GM23248 (cell line): ENCODE results near the gene CYTH4. TPM values are rescaled to one million over a fixed set of nuclear protein-coding genes. Genes with fewer than 3 reads are reported as not detected.

Source experiments
- DNase-seq: peaks from one replicate; pipeline ENCODE4 v3.0.0-alpha.2; 2015
- H2AFZ ChIP-seq: fragments of 200-600 bp; sonication (generic); 2 replicates; pipeline ENCODE4 v1.6.1; 2016; ENCODE audit warnings: antibody characterized with exemption
- H3F3A ChIP-seq: fragments of 200-600 bp; sonication (generic); 2 replicates; pipeline ENCODE4 v1.6.1; 2016; ENCODE audit warnings: mild to moderate bottlenecking, antibody characterized with exemption, mixed run types; ENCODE audit not compliant: insufficient read depth
- H3K27ac ChIP-seq: fragments of 200-600 bp; sonication (generic); 2 replicates; pipeline ENCODE4 v1.5.1; 2016; ENCODE audit warnings: mild to moderate bottlenecking
- H3K27me3 ChIP-seq: fragments of 200-600 bp; sonication (generic); replicated peaks from 2 replicates; pipeline ENCODE4 v1.6.1; 2016; ENCODE audit warnings: mild to moderate bottlenecking; ENCODE audit not compliant: insufficient read depth
- H3K36me3 ChIP-seq: fragments of 200-600 bp; sonication (generic); 2 replicates; pipeline ENCODE4 v1.6.1; 2016; ENCODE audit warnings: low read depth, mild to moderate bottlenecking
- H3K4me1 ChIP-seq: fragments of 200-600 bp; sonication (generic); 2 replicates; pipeline ENCODE4 v1.6.1; 2016; ENCODE audit warnings: mild to moderate bottlenecking; ENCODE audit not compliant: insufficient read depth
- H3K4me2 ChIP-seq: fragments of 200-600 bp; sonication (generic); one replicate; pipeline ENCODE4 v1.6.1; 2016; ENCODE audit warnings: mild to moderate bottlenecking; ENCODE audit not compliant: unreplicated experiment
- H3K4me3 ChIP-seq: fragments of 200-600 bp; sonication (generic); 2 replicates; pipeline ENCODE4 v1.5.1; 2016; ENCODE audit warnings: mild to moderate bottlenecking
- H3K79me2 ChIP-seq: fragments of 200-600 bp; sonication (generic); 2 replicates; pipeline ENCODE4 v1.6.1; 2016; ENCODE audit warnings: mild to moderate bottlenecking; ENCODE audit not compliant: insufficient read depth
- H3K9ac ChIP-seq: fragments of 200-600 bp; sonication (generic); 2 replicates; pipeline ENCODE4 v1.6.1; 2016; ENCODE audit warnings: mild to moderate bottlenecking
- H3K9me2 ChIP-seq: fragments of 200-600 bp; sonication (generic); 2 replicates; pipeline ENCODE4 v1.6.1; 2016; ENCODE audit warnings: mixed run types, mild to moderate bottlenecking, moderate library complexity; ENCODE audit not compliant: insufficient read depth
- H3K9me3 ChIP-seq: fragments of 200-600 bp; sonication (generic); one replicate; pipeline ENCODE4 v1.6.1; 2017; ENCODE audit warnings: low read depth
- H4K20me1 ChIP-seq: fragments of 200-600 bp; sonication (generic); 2 replicates; pipeline ENCODE4 v1.6.0; 2016; ENCODE audit not compliant: insufficient read depth
- EZH2 ChIP-seq: fragments of 200-600 bp; sonication (generic); IDR thresholded peaks from 2 replicates; pipeline ENCODE4 v1.6.1; 2018; ENCODE audit warnings: antibody characterized with exemption, mild to moderate bottlenecking; ENCODE audit not compliant: insufficient read depth, poor library complexity, severe bottlenecking
- EZH2phosphoT487 ChIP-seq: fragments of 200-600 bp; sonication (generic); IDR thresholded peaks from 2 replicates; pipeline ENCODE4 v1.6.1; 2018; ENCODE audit warnings: antibody characterized with exemption, moderate library complexity, mild to moderate bottlenecking, low read depth; ENCODE audit not compliant: insufficient read depth
- WGBS, 2 experiments: methylation state at CpG; one replicate each; pipeline ENCODE4 v1.1.6; 2015 to 2017; ENCODE audit warnings: low lambda C conversion rate in 2 of 2, low coverage in 1 of 2; ENCODE audit errors: missing lambda C conversion rate in 2 of 2; 5-methylcytosine and 5-hydroxymethylcytosine counted together
- in situ Hi-C: fragments of 300-500 bp; cut with MboI; formaldehyde crosslinking; loops from 2 replicates; pipeline ENCODE4 v1.15.0; 2020
- polyA plus RNA-seq: library from polyadenylated mRNA; unstranded; fragments of >200 nt; fragmentation: Nextera tagmentation; extraction: Ambion mirVana; gene quantifications from 2 replicates; pipeline ENCODE4 v1.2.1, GENCODE V29; 2016
- total RNA-seq: library from RNA; depleted of rRNA; stranded (reverse); fragments of >200 nt; shearing (Covaris generic); gene quantifications from 2 replicates; pipeline ENCODE4 v1.2.3, GENCODE V29; 2014

Gene CYTH4
- total and polyA plus RNA-seq, 2 experiments from 2014 or later = not detected

DNA sequence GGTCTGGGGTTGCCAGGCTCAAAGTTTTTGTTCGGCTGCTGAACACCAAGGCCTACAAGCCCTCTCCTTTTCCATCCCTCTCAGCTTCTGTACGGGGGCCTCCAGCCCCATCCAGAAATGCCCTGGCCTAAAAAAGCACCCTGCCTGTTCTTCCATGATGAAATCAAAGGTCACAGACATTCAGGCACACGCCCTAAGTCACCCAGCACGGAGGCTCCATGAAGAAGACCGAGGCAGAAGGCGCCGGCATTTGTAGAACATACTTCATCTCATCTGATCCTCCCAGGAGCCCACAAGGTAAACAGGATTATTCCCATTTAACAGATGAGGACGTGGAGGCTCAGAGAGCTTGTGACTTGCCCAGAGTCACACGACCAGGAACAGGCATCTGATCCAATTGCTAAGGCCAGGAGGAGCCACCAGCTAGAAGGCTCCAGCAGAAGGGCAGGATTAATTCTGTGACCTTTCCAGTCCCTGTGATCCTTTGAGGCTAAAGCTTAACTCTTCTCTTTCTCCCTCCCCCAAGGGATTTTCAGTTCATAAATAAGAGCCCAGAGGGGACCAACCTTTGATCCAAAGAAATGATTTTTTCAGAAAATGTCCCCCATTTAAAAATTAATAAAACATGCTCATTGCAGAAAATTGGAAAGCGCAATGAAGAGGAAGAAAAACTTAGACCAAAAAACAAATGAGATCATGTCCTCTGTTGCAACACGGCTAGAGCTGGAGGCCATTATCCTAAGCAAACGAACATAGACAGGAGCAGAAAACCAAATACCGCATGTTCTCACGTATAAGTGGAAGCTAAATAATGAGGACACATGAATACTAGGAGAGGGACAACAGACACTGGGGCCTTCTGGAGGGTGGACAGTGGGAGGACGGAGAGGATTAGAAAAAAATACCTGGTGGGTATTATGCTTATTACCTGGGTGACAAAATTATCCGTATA is 38.7 kb downstream of the CYTH4 start:
- Histone ChIP-seq H3K4me3 (no peak overlapping the region), H3K79me2 (no peaks in the 10 kb centered on the region), H3K27ac (no peak overlapping the region), H3K9me2 (no peaks in the 10 kb centered on the region), H3F3A (peaks cover 7% of the 10 kb centered on the region), H3K4me1 (0 out of 2 replicates have a peak, but pooled peaks cover 3% of the 10 kb centered on the region), H3K27me3 (0 out of 2 replicates have a peak, but pooled peaks cover 6% of the 10 kb centered on the region), H3K9me3 (no peaks in the 10 kb centered on the region), H2AFZ (no peak overlapping the region), H3K9ac (no peak overlapping the region), H3K4me2 (no peak overlapping the region), H4K20me1 (no peaks in the 10 kb centered on the region), H3K36me3 (no peaks in the 10 kb centered on the region)
- peak; percentile 22 for DNase-seq
- in situ Hi-C loops = no loop called here
- TF ChIP-seq EZH2 (no peak), EZH2phosphoT487 (no peak)
- WGBS, 2 experiments = 66 to 71% methylated on average over 16 of the region's 16 CpGs

- no peaks in the 10 kb centered on the region for H4K20me1 ChIP-seq
- no peak overlapping the region for H3K27ac ChIP-seq
- H3K4me3 ChIP-seq = peak overlapping the region; percentile 64
- peak; percentile 24 for DNase-seq
- TF ChIP-seq EZH2phosphoT487 (no peak), EZH2 (no peak)
- H3K79me2 ChIP-seq = no peaks in the 10 kb centered on the region
- no peaks in the 10 kb centered on the region for H3K36me3 ChIP-seq
- H3K9me3 ChIP-seq = no peaks in the 10 kb centered on the region
- H3K9ac ChIP-seq = no peak overlapping the region
- peak overlapping the region; percentile 56 for H3K4me2 ChIP-seq
- in situ Hi-C loops = no loop called here
- 0 out of 2 replicates have a peak, but pooled peaks cover 6% of the 10 kb centered on the region for H3K27me3 ChIP-seq
- WGBS, 2 experiments = 13 to 27% methylated on average over 28 to 49 of the region's 51 CpGs
- H2AFZ ChIP-seq = peak overlapping the region; percentile 53
- H3K4me1 ChIP-seq = peaks cover 22% of the 10 kb centered on the region
- no peaks in the 10 kb centered on the region for H3K9me2 ChIP-seq
- H3F3A ChIP-seq = peaks cover 23% of the 10 kb centered on the region
Measured at GRCh38 chr22:37324340-37325038, 42.2 kb downstream of the CYTH4 start.

- Histone ChIP-seq H3K27ac (no peak overlapping the region), H3K27me3 (0 out of 2 replicates have a peak, but pooled peaks cover 6% of the 10 kb centered on the region), H3K9me2 (no peaks in the 10 kb centered on the region), H3F3A (peaks cover 23% of the 10 kb centered on the region), H4K20me1 (no peaks in the 10 kb centered on the region), H3K9ac (no peak overlapping the region), H3K9me3 (no peaks in the 10 kb centered on the region), H3K4me1 (peaks cover 22% of the 10 kb centered on the region), H2AFZ (peak overlapping the region; percentile 53), H3K4me2 (peak overlapping the region; percentile 56), H3K36me3 (no peaks in the 10 kb centered on the region), H3K79me2 (no peaks in the 10 kb centered on the region), H3K4me3 (peak overlapping the region; percentile 64)
- in situ Hi-C loops = no loop called here
- 8 to 14% methylated on average over 15 to 21 of the region's 21 CpGs for WGBS, 2 experiments
- TF ChIP-seq EZH2 = no peak
- TF ChIP-seq EZH2phosphoT487 = no peak
- no peak for DNase-seq
Measured at GRCh38 chr22:37325039-37325395, 42.7 kb downstream of the CYTH4 start.

- 69 to 75% methylated on average over 6 to 7 of the region's 7 CpGs for WGBS, 2 experiments
- in situ Hi-C loops = no loop called here
- no peak for DNase-seq
- H3K27me3 ChIP-seq = 0 out of 2 replicates have a peak, but pooled peaks cover 6% of the 10 kb centered on the region
- no peak overlapping the region for H3K4me3 ChIP-seq
- no peaks in the 10 kb centered on the region for H4K20me1 ChIP-seq
- H3K9ac ChIP-seq = no peak overlapping the region
- H2AFZ ChIP-seq = no peak overlapping the region
- no peaks in the 10 kb centered on the region for H3K9me2 ChIP-seq
- H3K4me1 ChIP-seq = peaks cover 32% of the 10 kb centered on the region
- H3K79me2 ChIP-seq = no peaks in the 10 kb centered on the region
- H3K36me3 ChIP-seq = no peaks in the 10 kb centered on the region
- no peak for TF ChIP-seq EZH2
- TF ChIP-seq EZH2phosphoT487 = no peak
- no peak overlapping the region for H3K27ac ChIP-seq
- H3K9me3 ChIP-seq = no peaks in the 10 kb centered on the region
- H3K4me2 ChIP-seq = no peak overlapping the region
- peaks cover 16% of the 10 kb centered on the region for H3F3A ChIP-seq
Measured at GRCh38 chr22:37326726-37327125, 44.4 kb downstream of the CYTH4 start.
